Mucosa of gallbladder (tissue), 1 donor: ENCODE data around the gene IDH3A. TPM values are rescaled to one million over a fixed set of nuclear protein-coding genes. Genes with fewer than 3 reads are reported as not detected.

Experiments
- DNase-seq: peaks from one replicate; pipeline ENCODE4 v3.0.0-alpha.2; 2020; ENCODE audit warnings: low spot score
- total RNA-seq: library from RNA; stranded (reverse); gene quantifications from one replicate; pipeline ENCODE4 v1.2.1, GENCODE V29; 2021
- donor health status: DM: no; HTN: no; CAD: no.

Gene IDH3A
- total RNA-seq: 52.3 TPM

GRCh38 chr15:78149068-78149804 is at the start of gene IDH3A:
IDH3A (plus strand) TSS chr15:78149362; CDS start chr15:78149404, 42 bp downstream.
- peak; percentile 99 for DNase-seq

- DNase-seq: no peak
These were observed 48.3 kb upstream of the IDH3A start for GRCh38 chr15:78100886-78101285.

- no peak for DNase-seq
These were observed 47.6 kb upstream of the IDH3A start for GRCh38 chr15:78101423-78102105.

- DNase-seq: no peak
These were observed 47.0 kb upstream of the IDH3A start for GRCh38 chr15:78102211-78102610.

GRCh38 chr15:78102741-78103140 is 46.4 kb upstream of the IDH3A start:
- DNase-seq: no peak

- peak; percentile 32 for DNase-seq
These were observed 45.6 kb upstream of the IDH3A start for GRCh38 chr15:78103406-78104118.

GRCh38 chr15:78104119-78104479 is 45.1 kb upstream of the IDH3A start:
- DNase-seq: no peak

GRCh38 chr15:78104566-78105475 is 44.3 kb upstream of the IDH3A start:
- no peak for DNase-seq

GRCh38 chr15:78105476-78106241 is 43.5 kb upstream of the IDH3A start:
- DNase-seq: no peak

- DNase-seq: no peak
These were observed 41.7 kb upstream of the IDH3A start for GRCh38 chr15:78107471-78107870.

GRCh38 chr15:78108300-78109084 is 40.7 kb upstream of the IDH3A start:
- DNase-seq: peak; percentile 83

- DNase-seq: no peak
These were observed 40.0 kb upstream of the IDH3A start for GRCh38 chr15:78109156-78109555.

- no peak for DNase-seq
These were observed 39.1 kb upstream of the IDH3A start for GRCh38 chr15:78110096-78110495.

- no peak for DNase-seq
These were observed 38.2 kb upstream of the IDH3A start for GRCh38 chr15:78110916-78111475.

GRCh38 chr15:78111788-78112187 is 37.4 kb upstream of the IDH3A start:
- no peak for DNase-seq

GRCh38 chr15:78112551-78112950 is 36.6 kb upstream of the IDH3A start:
- DNase-seq: no peak

GRCh38 chr15:78120523-78120922 is 28.6 kb upstream of the IDH3A start:
- DNase-seq: no peak

- DNase-seq: no peak
These were observed 23.9 kb upstream of the IDH3A start for GRCh38 chr15:78125267-78125666.

- no peak for DNase-seq
These were observed 21.3 kb upstream of the IDH3A start for GRCh38 chr15:78127882-78128281.
